Hippocampal formation (tissue), 2 donors: ENCODE data around the gene PRH1.

Experiments
- DNase-seq, 2 donors: peaks; one replicate each; lab custom pipeline; 2025; lab: John Stamatoyannopoulos, UW

The PRH1 gene

GRCh38 chr12:10838461-10838860 is 45.6 kb downstream of the PRH1 start:
- DNase-seq: no peak
